ENCODE data around the gene SIGLEC14.
"Not testable (repeated sequence)": the region's sequence is repeated elsewhere in the genome, so short reads cannot be mapped to it uniquely, and the experiment has no call there.

SIGLEC14 gene

DNA sequence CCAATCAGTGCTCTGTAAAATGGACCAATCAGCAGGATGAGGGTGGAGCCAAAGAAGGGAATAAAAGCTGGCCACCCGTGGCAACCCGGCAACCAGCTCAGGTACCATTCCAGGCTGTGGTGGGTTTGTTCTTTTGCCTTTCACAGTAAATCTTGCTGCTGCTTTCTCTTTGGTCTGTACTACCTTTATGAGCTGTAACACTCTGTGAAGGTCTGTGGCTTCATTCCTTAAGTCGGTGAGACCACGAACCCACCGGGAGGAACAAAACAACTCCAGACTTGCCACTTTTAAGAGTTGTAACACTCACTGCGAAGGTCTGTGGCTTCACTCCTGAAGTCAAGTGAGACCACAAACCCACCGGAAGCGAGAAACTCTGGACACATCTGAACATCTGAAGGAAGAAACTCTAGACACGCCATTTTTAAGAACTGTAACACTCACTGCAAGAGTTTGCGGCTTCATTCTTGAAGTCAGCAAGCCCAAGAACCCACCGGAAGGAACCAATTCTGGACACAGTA lies 30.0 kb upstream of the SIGLEC14 start:
- H3K4me3 ChIP-seq (ENCODE audit: low read depth, low read length) = no peak overlapping the region
- TF ChIP-seq, protein P1, sequence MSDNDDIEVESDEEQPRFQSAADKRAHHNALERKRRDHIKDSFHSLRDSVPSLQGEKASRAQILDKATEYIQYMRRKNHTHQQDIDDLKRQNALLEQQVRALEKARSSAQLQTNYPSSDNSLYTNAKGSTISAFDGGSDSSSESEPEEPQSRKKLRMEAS (IDR thresholded peaks at IDR 0.05; ENCODE audit: low read depth, low read length) = no peak
- TF ChIP-seq POLR2A (IDR thresholded peaks at IDR 0.05; ENCODE audit: extremely low read depth, insufficient read length) = no peak
- no peak for TF ChIP-seq MYC (IDR thresholded peaks at IDR 0.05; ENCODE audit: low read depth, low read length)
- TF ChIP-seq, protein P2, sequence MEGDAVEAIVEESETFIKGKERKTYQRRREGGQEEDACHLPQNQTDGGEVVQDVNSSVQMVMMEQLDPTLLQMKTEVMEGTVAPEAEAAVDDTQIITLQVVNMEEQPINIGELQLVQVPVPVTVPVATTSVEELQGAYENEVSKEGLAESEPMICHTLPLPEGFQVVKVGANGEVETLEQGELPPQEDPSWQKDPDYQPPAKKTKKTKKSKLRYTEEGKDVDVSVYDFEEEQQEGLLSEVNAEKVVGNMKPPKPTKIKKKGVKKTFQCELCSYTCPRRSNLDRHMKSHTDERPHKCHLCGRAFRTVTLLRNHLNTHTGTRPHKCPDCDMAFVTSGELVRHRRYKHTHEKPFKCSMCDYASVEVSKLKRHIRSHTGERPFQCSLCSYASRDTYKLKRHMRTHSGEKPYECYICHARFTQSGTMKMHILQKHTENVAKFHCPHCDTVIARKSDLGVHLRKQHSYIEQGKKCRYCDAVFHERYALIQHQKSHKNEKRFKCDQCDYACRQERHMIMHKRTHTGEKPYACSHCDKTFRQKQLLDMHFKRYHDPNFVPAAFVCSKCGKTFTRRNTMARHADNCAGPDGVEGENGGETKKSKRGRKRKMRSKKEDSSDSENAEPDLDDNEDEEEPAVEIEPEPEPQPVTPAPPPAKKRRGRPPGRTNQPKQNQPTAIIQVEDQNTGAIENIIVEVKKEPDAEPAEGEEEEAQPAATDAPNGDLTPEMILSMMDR (IDR thresholded peaks at IDR 0.05; ENCODE audit: low read depth, low read length) = no peak
- DNase-seq (ENCODE audit: low read depth) = no peak

DNA sequence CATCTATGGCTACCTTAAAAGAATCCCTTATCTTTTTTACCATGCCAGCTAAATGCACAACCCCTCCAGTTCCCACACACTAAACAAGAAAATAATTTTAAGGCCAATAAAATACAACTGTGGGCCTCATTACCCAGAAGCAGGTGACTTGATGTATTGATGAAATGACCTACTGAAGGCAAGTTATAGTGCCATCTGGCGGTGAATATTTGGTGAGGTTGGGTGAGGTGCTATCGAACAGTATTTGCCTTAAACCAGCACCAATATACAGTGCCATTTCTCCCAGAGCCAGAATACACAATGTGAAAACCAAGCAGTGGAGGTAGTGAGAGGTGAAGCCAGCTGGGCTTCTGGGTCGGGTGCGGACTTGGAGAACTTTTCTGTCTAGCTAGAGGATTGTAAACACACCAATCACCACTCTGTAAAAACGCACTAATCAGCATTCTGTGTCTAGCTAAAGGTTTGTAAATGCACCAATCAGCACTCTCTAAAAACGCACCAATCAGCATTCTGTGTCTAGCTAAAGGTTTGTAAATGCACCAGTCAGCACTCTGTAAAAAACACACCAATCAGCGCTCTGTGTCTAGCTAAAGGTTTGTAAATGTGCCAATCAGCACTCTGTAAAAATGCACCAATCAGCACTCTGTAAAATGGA lies 29.4 kb upstream of the SIGLEC14 start:
- peak; percentile 34 for DNase-seq (ENCODE audit: low read depth)

DNA sequence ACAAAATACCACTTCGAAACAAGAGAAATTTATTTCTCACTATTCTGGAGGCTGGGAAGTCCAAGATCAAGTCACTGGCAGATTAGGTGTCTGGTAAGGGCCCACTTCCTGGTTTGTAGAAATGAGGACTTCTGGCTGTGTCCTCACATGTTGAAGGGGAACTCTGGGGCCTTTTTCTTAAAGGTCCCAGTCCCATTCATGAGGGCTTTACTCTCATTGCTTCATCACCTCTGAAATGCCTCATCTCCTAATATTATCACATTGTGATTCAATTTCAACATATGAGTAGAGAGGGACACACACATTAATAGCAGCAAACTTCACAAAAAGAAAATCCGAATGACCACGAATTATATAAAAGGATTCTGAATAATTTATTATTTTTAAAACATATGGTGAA lies 21.6 kb upstream of the SIGLEC14 start:
- DNase-seq (ENCODE audit: low read depth) = peak; percentile 37
- TF ChIP-seq POLR2A (IDR thresholded peaks at IDR 0.05; ENCODE audit: extremely low read depth, insufficient read length) (no peak), MYC (IDR thresholded peaks at IDR 0.05; ENCODE audit: low read depth, low read length) (no peak)
- TF ChIP-seq, protein P1 (IDR thresholded peaks at IDR 0.05; ENCODE audit: low read depth, low read length) = no peak
- TF ChIP-seq, protein P2 (IDR thresholded peaks at IDR 0.05; ENCODE audit: low read depth, low read length) = no peak
- H3K4me3 ChIP-seq (ENCODE audit: low read depth, low read length) = no peak overlapping the region

More for the DNA sequence above, 29.4 kb upstream of the SIGLEC14 start:
- H3K4me3 ChIP-seq (ENCODE audit: low read depth, low read length) = not testable (repeated sequence)

DNA sequence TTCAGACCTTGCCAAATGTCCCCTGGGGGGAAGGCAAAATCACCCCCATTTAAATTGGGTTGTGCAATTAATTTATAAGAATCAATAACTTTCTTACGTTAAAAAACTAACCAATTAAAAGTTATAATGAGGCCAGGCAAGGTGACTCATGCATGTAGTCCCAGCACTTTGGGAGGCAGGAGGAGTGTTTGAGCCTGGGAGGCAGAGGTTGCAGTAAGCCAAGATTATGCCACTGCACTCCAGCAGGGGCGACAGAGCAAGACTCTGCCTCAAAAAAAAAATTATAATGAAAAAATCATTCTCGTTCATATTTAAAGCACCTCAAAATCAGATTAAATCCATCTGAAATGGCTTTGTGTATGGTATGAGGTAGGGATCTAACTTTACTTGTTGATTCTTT lies 18.4 kb upstream of the SIGLEC14 start:
- DNase-seq (ENCODE audit: low read depth) = no peak
- no peak for TF ChIP-seq POLR2A (IDR thresholded peaks at IDR 0.05; ENCODE audit: extremely low read depth, insufficient read length)

DNA sequence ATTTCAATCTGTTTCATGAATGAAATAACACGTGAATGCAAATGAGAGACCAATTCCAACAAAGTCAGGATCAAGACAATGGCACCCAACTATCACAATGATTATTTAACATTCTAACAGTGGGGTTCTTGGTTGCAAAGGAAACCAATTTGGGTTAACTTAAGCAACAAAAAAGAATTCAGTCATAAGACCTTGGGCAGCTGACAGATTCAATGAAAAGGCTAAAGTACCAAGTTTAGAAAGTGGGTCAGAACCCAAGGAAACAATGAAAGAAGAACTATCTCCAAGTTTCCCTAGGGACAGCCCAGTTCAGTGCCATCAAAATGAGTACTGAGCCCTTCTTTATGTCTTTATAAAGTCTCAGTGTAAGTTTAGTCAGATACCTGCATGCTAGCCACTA lies 17.5 kb upstream of the SIGLEC14 start:
- no peak for TF ChIP-seq POLR2A (IDR thresholded peaks at IDR 0.05; ENCODE audit: extremely low read depth, insufficient read length)
- TF ChIP-seq, protein P2 (IDR thresholded peaks at IDR 0.05; ENCODE audit: low read depth, low read length) = no peak
- H3K4me3 ChIP-seq (ENCODE audit: low read depth, low read length) = no peak overlapping the region
- no peak for DNase-seq (ENCODE audit: low read depth)

More for the DNA sequence above, 18.4 kb upstream of the SIGLEC14 start:
- no peak overlapping the region for H3K4me3 ChIP-seq (ENCODE audit: low read depth, low read length)

DNA sequence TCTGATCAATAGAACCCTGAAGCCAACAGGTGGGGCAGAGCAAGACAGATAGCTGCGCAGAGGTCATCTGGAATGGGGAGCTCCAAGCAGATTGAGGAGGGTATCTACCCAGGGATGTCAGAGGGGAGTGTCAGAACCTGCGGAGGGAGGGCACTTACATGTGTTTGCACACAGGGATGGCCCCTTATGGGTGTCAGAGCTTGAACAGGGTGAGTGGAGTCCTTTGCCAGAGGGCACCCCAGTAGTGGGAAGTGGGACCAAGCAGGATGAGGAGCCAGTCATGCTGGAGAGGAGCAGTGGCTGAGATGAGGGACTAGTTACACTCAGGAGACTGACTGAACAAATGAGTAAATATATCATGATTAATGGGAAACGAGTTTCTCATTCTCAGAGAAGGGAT lies 17.0 kb upstream of the SIGLEC14 start:
- no peak for TF ChIP-seq POLR2A (IDR thresholded peaks at IDR 0.05; ENCODE audit: extremely low read depth, insufficient read length)
- TF ChIP-seq, protein P1 (IDR thresholded peaks at IDR 0.05; ENCODE audit: low read depth, low read length) = no peak
- TF ChIP-seq MYC (IDR thresholded peaks at IDR 0.05; ENCODE audit: low read depth, low read length) = no peak
- TF ChIP-seq, protein P2 (IDR thresholded peaks at IDR 0.05; ENCODE audit: low read depth, low read length) = no peak
- DNase-seq (ENCODE audit: low read depth) = no peak
- no peak overlapping the region for H3K4me3 ChIP-seq (ENCODE audit: low read depth, low read length)

DNA sequence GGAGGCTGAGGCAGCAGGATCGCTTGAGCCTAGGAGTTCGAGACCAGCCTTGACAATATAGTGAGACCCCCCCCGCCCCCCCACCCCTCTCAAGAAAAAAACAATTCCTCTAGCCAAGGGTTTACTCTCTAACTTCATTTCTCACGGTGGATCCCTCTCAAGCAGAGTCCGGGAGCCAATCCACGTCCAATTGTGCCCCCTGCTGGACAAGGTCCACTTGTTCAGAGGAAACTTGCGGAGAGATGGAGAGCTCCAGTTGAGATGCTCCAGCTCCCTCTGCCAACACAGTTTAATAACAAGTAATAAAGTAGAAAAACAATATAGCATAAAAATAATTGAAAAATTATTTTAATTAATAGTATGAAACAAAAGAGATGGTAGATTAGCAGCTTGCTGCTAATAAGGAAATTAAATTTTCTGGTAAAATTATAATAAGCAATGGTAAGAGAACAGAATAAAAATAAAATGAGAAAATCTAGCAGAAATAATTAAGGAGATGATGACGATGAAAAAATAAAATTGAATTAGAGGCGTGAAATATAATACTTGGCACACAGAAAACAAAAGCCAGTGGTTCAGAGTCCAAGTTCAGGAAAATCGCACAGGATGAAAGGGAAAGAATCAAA lies 14.5 kb upstream of the SIGLEC14 start:
- peak; percentile 81 for DNase-seq (ENCODE audit: low read depth)
- H3K4me3 ChIP-seq (ENCODE audit: low read depth, low read length) = no peak overlapping the region
- no peak for TF ChIP-seq POLR2A (IDR thresholded peaks at IDR 0.05; ENCODE audit: extremely low read depth, insufficient read length)
- TF ChIP-seq, protein P2 (IDR thresholded peaks at IDR 0.05; ENCODE audit: low read depth, low read length) = peak; percentile 68
